GM19397 (cell line): Measurements from ENCODE around the gene CLEC6A.
"Not testable (repeated sequence)": the region's sequence is repeated elsewhere in the genome, so short reads cannot be mapped to it uniquely, and the experiment has no call there.

Experiments
- ATAC-seq: cut with Tn5 transposase; IDR thresholded peaks from one replicate; pipeline ENCODE4 v1.9.1; 2021; ENCODE audit warnings: mild to moderate bottlenecking, moderate library complexity; ENCODE audit not compliant: unreplicated experiment

Gene CLEC6A

DNA sequence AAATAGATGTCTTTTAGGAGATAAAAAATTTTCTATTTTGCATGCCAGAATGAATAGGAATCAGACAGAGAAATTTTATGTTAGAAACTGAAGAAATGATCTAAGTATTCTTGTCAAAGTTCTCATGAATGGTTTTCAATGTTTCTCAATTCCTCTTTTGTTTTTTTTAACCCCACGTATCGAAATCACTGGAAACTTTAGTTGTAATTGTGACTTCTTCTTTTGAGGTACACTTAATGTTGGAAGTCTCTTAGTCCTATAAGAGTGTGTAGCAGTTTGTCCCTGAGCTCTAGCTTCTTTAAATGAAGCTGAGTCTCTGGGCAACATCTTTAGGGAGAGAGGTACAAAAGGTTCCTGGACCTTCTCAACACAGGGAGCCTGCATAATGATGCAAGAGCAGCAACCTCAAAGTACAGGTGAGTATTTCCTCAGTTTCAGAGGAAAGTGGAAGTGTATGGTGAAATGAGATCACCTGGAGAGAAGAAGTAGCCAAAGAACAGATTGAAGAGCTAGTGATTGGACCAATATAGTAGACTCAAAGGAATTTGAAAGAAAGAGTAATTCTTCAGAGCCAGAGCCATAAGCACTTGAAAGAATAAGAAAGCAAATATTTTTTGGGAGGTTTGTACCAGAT lies at the start of gene CLEC6A:
Gene CLEC6A (plus strand): TSS at position 236 of the 634 bp plus-strand sequence. CDS start 150 bp downstream, at position 386.
- ATAC-seq, result no peak

GRCh38 chr12:8419576-8419975 lies 36.2 kb upstream of the CLEC6A start:
- not testable (repeated sequence) for ATAC-seq

- no peak for ATAC-seq
Measured at GRCh38 chr12:8420506-8420905, 35.3 kb upstream of the CLEC6A start.

DNA sequence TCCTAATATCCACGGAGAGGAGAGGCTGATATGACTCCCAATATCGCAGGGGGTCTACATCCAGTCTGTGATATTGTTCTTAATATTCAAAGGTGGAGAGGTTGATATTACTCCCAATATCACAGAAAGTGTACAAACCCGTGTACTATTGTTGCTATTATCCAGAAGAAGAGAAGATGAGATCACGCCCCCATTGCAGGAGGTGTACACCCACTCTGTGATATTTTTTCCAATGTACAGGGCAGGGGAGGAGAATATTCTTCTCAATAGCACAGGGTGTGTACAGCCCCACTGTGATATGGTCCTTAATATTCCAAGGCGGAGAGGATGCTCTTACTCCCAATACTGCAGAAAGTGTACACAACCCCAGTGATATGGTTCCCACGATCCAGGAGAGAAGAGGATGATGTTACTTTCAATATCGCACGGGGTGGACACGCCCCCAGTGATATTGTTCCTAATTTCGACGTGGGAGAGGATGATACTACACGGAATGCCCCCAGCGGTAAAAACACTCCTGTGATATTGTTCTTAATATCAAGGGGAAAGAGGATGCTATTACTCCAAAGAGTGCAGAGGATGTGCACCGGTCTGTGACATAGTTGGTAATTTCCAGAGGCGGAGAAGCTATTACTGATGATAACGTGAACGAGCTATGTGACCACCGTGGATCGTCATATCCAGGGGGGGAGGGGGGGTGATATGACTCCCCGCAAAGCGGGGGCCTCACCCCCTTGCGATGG lies 11.1 kb upstream of the CLEC6A start:
- not testable (repeated sequence) for ATAC-seq

DNA sequence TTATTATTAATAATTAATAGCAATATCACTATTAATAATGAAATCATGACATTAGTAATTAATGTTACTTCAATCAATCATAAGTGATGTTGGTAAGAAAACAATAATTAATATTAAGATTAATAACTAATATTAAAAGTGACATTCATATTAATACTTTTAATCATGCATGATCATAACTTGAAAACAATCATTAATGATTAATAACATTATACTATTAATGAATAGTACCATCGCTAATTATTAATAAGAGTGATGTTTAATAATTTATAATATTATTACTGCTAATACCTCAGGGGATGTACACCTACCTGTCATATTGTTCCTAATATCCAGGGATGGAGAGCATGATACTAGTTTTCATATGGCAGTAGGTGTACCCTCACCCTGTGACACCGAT lies 10.0 kb upstream of the CLEC6A start:
- ATAC-seq, result no peak

GRCh38 chr12:8446642-8447547 lies 8.9 kb upstream of the CLEC6A start:
- no peak for ATAC-seq

DNA sequence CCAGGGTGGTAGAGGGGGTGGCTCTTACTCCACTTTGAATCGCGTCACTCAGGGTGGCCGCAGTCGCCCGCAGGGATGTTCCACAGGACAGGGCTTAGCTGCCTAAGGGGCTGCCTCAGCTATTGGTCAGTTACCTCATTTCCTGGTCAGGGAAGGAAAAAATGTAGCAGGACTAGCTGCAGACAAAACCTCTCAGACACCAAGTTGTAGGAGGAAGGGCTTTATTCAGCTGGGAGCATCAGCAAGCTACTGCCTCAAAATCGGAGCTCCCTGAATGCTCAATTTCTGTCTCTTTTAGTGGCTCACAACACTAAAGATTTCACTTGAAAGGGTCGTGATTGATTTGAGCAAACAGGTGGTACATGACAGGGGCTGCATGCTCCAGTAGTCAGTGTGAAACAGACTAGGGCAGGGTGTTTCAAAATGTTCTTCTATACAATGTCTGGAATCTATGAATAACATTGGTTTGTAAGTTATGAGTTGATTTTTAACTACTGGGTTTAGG lies 6.4 kb upstream of the CLEC6A start:
- no peak for ATAC-seq

DNA sequence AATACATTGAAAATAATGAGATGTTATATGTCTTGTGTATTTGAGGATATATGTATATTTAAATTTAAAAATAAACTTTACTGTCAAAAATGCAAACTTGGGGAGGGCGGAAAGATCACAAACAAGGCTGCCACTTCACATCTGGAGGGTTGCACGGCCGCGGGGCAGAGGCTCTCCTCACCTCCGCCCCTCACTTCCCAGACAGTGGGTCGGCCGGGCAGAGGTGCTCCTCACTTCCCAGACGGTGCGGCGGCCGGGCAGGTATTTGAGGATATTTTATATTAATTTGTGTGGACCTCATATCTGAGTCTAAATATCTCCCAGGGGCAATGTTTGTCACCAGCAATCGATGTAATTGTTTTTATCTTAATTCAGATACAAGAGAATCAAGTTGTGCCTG lies 3.7 kb upstream of the CLEC6A start:
- no peak for ATAC-seq

- ATAC-seq, result no peak
Measured at GRCh38 chr12:8453021-8453513, 2.7 kb upstream of the CLEC6A start.

DNA sequence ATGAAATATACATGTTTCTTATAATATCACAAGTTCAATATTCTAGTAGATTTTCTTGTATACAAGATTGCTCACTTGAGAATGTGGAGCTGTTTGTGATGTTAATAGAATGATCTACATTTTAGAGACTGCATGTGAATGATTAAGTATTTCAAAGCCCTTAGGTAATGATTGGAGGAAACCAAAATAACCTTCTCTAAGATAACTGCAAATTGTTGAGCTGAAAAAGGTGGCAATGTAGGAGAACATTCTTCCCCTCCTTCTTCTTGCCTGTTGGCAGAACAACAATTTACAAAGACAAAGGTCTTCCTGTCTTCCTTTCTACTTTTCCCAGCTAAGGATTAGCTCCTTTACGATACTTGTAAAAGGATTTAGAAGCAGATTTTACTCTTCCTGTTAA lies 2.0 kb upstream of the CLEC6A start:
- ATAC-seq, result no peak

DNA sequence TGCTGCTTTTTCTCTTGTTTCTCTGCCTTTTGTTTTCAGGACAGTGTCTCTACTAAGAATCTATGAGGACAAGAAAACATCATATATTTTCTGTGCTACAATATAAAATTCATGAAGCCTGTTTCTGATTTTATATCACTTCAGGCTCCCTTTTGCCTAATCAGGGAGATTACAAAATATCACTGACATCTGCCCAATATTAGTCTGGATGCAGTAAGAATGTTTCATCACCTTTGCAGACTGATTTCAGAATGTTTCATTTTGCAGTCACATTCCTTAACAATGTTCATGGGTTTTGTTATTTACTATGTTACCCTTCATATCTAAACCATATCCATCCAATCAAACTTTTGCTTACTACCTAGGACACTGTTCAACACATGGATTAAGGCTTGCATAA lies 491 bp upstream of the CLEC6A start:
- ATAC-seq, result no peak

DNA sequence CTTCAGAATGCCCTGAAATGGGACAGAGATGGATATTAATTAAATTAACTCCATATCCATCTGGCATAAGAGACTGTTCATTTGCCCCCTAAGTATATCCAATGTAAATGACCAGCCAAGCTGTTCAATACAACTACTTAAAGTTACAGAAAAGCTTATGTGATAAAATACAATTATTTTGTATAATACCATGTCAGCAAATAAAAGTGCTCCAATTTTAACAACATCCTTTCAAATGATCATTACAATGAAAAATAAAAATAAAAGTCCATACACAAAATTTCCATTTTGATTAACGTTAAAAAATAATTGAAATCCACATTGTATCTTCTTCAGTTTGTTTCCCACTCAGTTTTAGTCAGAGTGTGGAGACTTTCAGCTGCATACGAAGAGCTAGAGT lies 5.7 kb downstream of the CLEC6A start:
- ATAC-seq, result no peak

- ATAC-seq, result no peak
Measured at GRCh38 chr12:8465301-8465996, 9.7 kb downstream of the CLEC6A start.

DNA sequence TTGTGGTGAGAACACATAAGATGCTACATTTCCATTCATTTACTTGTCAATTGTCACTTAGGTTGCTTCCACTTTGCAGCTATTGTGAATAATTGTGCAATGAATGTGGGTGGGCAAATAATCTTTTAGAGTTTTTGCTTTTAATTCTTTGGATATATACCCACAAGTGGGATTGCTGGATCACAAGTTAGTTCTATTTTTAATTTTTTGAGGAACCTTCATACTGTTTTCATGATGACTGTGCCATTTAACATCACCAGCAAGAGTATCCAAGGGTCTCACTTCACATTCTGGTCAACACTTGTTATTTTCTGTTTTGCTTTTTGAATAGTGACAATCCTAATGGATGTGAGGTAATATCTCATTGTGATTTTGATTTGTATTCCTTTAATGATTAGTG lies 10.5 kb downstream of the CLEC6A start:
- no peak for ATAC-seq

GRCh38 chr12:8471090-8471489 lies 15.3 kb downstream of the CLEC6A start:
- no peak for ATAC-seq

GRCh38 chr12:8475508-8476203 lies 19.9 kb downstream of the CLEC6A start:
- ATAC-seq, result no peak

GRCh38 chr12:8482571-8483061 lies 26.9 kb downstream of the CLEC6A start:
- no peak for ATAC-seq

GRCh38 chr12:8483079-8483478 lies 27.3 kb downstream of the CLEC6A start:
- no peak for ATAC-seq

DNA sequence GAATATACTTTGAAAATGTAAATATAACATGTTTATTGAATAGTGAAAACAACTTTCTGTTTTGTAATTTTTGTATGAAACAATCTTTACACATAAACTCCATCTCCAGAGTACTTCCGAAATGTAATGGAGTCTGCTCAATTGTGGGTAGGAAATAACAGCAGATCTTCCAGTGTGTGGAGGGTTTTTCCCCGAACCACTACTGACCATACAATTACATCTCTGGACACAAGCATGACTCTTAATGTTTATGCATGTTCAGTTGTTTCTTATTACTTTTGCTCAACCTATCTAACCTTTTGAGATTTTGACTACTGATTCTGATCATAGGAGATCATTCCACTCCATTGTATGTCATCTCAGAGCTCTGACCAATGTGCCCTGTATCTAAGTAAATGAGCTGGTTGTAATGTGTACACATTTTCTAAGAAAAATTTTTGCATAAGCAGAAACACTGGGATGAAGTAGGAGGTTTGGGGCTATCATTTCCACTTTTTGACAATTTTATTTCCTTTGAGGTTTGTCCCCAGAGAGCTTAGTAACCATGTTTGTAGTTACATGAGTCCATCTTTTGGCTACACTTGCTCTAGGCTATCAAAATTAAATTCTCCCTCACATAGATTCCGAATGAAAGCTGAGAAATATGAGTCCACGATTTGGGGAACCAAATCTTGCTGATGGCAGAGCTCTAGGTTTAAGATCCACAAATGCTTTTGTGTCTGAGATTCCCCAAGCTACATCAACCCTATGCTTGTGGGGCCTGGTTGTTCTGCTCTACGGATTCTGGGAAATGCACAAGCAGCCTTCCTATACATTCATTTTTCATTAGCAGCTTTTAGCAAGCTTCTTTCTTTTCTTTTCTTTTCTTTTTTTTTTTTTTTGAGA lies 36.1 kb downstream of the CLEC6A start:
- no peak for ATAC-seq
